Esophagus squamous epithelium (tissue), 5 donors: Measurements from ENCODE around the gene CIAO2A. TPM values are rescaled to one million over a fixed set of nuclear protein-coding genes. Genes with fewer than 3 reads are reported as not detected.

ENCODE experiments used
- DNase-seq: peaks from one replicate; lab custom pipeline; 2025; lab: John Stamatoyannopoulos, UW
- H3K27ac ChIP-seq, 4 donors: fragments of 200-600 bp; sonication (generic); one replicate each; pipeline ENCODE4 v1.5.1; 2016 to 2019; ENCODE audit warnings: mild to moderate bottlenecking in 1 of 4
- H3K27me3 ChIP-seq, 4 donors: fragments of 200-600 bp; sonication (generic); 1 replicate in 3 of 4; 2 replicates in 1 of 4; pipeline versions ENCODE4 v1.5.1 to v1.6.0; 2017 to 2021; ENCODE audit warnings: antibody characterized with exemption in 1 of 4
- H3K36me3 ChIP-seq, 3 donors: fragments of 200-600 bp; sonication (generic); one replicate each; pipeline ENCODE4 v1.5.1; 2016 to 2019
- H3K4me1 ChIP-seq, 3 donors: fragments of 200-600 bp; sonication (generic); one replicate each; pipeline ENCODE4 v1.5.1; 2017 to 2019
- H3K4me3 ChIP-seq, 4 donors: fragments of 200-600 bp; sonication (generic); 1 replicate in 3 of 4; 2 replicates in 1 of 4; pipeline ENCODE4 v1.5.1; 2016 to 2019; ENCODE audit warnings: mild to moderate bottlenecking in 2 of 4, moderate library complexity in 1 of 4
- H3K9me3 ChIP-seq, 3 donors: fragments of 200-600 bp; sonication (generic); one replicate each; pipeline ENCODE4 v1.5.1; 2016 to 2019
- CTCF ChIP-seq, 6 experiments: fragments of 450-650 bp in 4 of 6; fragments of 200-600 bp in 2 of 6; sonication (generic) in 2 of 6; IDR thresholded peaks; one replicate each; pipeline ENCODE4 v1.5.1; 2016 to 2019; ENCODE audit warnings: antibody characterized with exemption in 6 of 6, mild to moderate bottlenecking in 4 of 6, moderate library complexity in 4 of 6
- POLR2A ChIP-seq, 4 donors: fragments of 450-650 bp; IDR thresholded peaks; one replicate each; pipeline ENCODE4 v1.6.1; 2017; ENCODE audit warnings: antibody characterized with exemption in 4 of 4, mild to moderate bottlenecking in 4 of 4, moderate library complexity in 3 of 4
- WGBS, 2 donors: methylation state at CpG; one replicate each; pipeline ENCODE4 v1.1.5; 2018; 5-methylcytosine and 5-hydroxymethylcytosine counted together
- intact Hi-C: fragments of 100-400 bp; cut with DNase I; formaldehyde crosslinking; loops from one replicate; pipeline ENCODE4 v1.15.0; 2022
- total RNA-seq, 4 donors: library from RNA; depleted of rRNA; stranded (reverse); fragments of >200 nt; gene quantifications; one replicate each; pipeline ENCODE4 v1.1.0, GENCODE V29; 2016
- donor health status: DM: yes; HTN: yes; CAD: no.

The CIAO2A gene
- total RNA-seq, 4 donors from 2014 or later = 36.6 to 76.6 (median 50.7) TPM

GRCh38 chr15:64052925-64053491 is 40.6 kb downstream of the CIAO2A start:
- no peaks in the 10 kb centered on the region for H3K36me3 ChIP-seq
- H3K4me3 ChIP-seq = no peak overlapping the region
- no peak for TF ChIP-seq CTCF (IDR thresholded peaks at IDR 0.05)
- TF ChIP-seq POLR2A (IDR thresholded peaks at IDR 0.05) = no peak
- DNase-seq = no peak
- intact Hi-C loops = no loop called here
- 86 to 92% methylated on average over 2 to 5 of the region's 5 CpGs for WGBS, 2 donors
- no peaks in the 10 kb centered on the region for H3K9me3 ChIP-seq
- H3K4me1 ChIP-seq = no peaks in the 10 kb centered on the region
- H3K27ac ChIP-seq = no peak overlapping the region
- H3K27me3 ChIP-seq = peaks cover 0 to 5% (median 0%) of the 10 kb centered on the region in 4 donors

- H3K27ac ChIP-seq = no peak overlapping the region
- TF ChIP-seq CTCF (IDR thresholded peaks at IDR 0.05) (no peak), POLR2A (IDR thresholded peaks at IDR 0.05) (no peak)
- no peak for DNase-seq
- H3K4me1 ChIP-seq = peaks cover 2 to 11% (median 3%) of the 10 kb centered on the region in 3 donors
- peaks cover 0 to 18% (median 0%) of the 10 kb centered on the region in 4 donors for H3K27me3 ChIP-seq
- no peaks in the 10 kb centered on the region for H3K36me3 ChIP-seq
- H3K4me3 ChIP-seq = no peak overlapping the region
- WGBS, 2 donors = 89 to 95% methylated on average over 4 of the region's 6 CpGs
- no peaks in the 10 kb centered on the region for H3K9me3 ChIP-seq
- intact Hi-C loops = no loop called here
Measured at GRCh38 chr15:64051407-64052259, 42.0 kb downstream of the CIAO2A start.

- no peak for TF ChIP-seq POLR2A (IDR thresholded peaks at IDR 0.05)
- no peak for TF ChIP-seq CTCF (IDR thresholded peaks at IDR 0.05)
- H3K4me3 ChIP-seq = no peak overlapping the region
- H3K27ac ChIP-seq = no peak overlapping the region
- WGBS, 2 donors = 83 to 100% methylated on average over 2 of the region's 2 CpGs
- no peaks in the 10 kb centered on the region for H3K36me3 ChIP-seq
- H3K27me3 ChIP-seq = peaks cover 0 to 18% (median 0%) of the 10 kb centered on the region in 4 donors
- DNase-seq = no peak
- intact Hi-C loops = no loop called here
- H3K9me3 ChIP-seq = no peaks in the 10 kb centered on the region
- peaks cover 3 to 14% (median 6%) of the 10 kb centered on the region in 3 donors for H3K4me1 ChIP-seq
Measured at GRCh38 chr15:64051093-64051402, 42.6 kb downstream of the CIAO2A start.

- TF ChIP-seq CTCF (IDR thresholded peaks at IDR 0.05) = no peak
- intact Hi-C loops = no loop called here
- peaks cover 3 to 19% (median 8%) of the 10 kb centered on the region in 3 donors for H3K4me1 ChIP-seq
- 59 to 74% methylated on average over 7 of the region's 8 CpGs for WGBS, 2 donors
- DNase-seq = no peak
- no peaks in the 10 kb centered on the region for H3K36me3 ChIP-seq
- no peak overlapping the region for H3K4me3 ChIP-seq
- H3K27ac ChIP-seq = no peak overlapping the region
- H3K27me3 ChIP-seq = peaks cover 0 to 18% (median 0%) of the 10 kb centered on the region in 4 donors
- H3K9me3 ChIP-seq = no peaks in the 10 kb centered on the region
Measured at GRCh38 chr15:64050281-64051092, 43.2 kb downstream of the CIAO2A start.
